ENCODE data around the gene ELL2.

GRCh38 chr5:95874246-95874645 is 87.4 kb downstream of the ELL2 start:
- no peak for TF ChIP-seq CTCF (IDR thresholded peaks at IDR 0.05)
- no peak for TF ChIP-seq EZH2 (IDR thresholded peaks at IDR 0.05; ENCODE audit: borderline replicate concordance, insufficient read depth, low read depth, low read length, poor library complexity, severe bottlenecking)
